BE2C (cell line): ENCODE measurements around the gene CRLF3.
"Not testable (repeated sequence)": the region's sequence is repeated elsewhere in the genome, so short reads cannot be mapped to it uniquely, and the experiment has no call there.

ENCODE experiments used
- DNase-seq: peaks from one replicate; pipeline ENCODE4 v3.0.0-alpha.2; 2020
- H3K27me3 ChIP-seq: fragments of 250-450 bp; sonication (Bioruptor Pico); 2 replicates; pipeline ENCODE4 v1.5.1; 2020; ENCODE audit warnings: mild to moderate bottlenecking
- H3K36me3 ChIP-seq: fragments of 250-450 bp; sonication (Bioruptor Pico); 2 replicates; pipeline ENCODE4 v1.5.1; 2020; ENCODE audit warnings: mild to moderate bottlenecking
- H3K4me1 ChIP-seq: fragments of 250-450 bp; sonication (Bioruptor Pico); 2 replicates; pipeline ENCODE4 v1.5.1; 2020
- H3K4me3 ChIP-seq: 2 replicates; pipeline ENCODE4 v1.5.1; 2011; ENCODE audit warnings: low read depth, low read length
- H3K9me3 ChIP-seq: fragments of 250-450 bp; sonication (Bioruptor Pico); 2 replicates; pipeline ENCODE4 v1.5.1; 2020
- CTCF ChIP-seq: IDR thresholded peaks from 2 replicates; pipeline ENCODE4 v1.5.1; 2012; ENCODE audit warnings: mild to moderate bottlenecking, low read depth, low read length

Gene CRLF3

DNA sequence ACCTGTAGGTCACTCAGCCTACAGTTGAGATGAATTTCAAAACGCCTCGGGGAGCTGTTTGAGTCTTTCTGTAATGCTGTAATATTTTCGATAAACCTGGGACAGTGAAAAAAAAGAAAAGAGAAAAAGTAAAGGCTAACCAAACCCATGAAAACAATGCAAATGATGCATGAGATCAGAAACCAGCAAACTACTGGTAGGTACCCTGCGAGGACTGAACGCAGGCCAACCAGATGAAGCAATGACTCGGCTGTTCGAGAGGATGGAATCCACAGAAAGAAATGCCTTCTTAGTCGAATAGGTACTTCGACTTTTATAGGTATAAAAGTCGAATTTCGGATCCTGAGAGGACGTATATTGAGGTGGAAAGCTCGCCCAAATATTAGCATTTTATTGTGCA, 6.8 kb upstream of the CRLF3 start:
- Histone ChIP-seq H3K4me3 (peak overlapping the region; percentile 87), H3K27me3 (no peaks in the 10 kb centered on the region), H3K4me1 (no peaks in the 10 kb centered on the region), H3K36me3 (no peaks in the 10 kb centered on the region; the same call in 1 of the 2 replicates), H3K9me3 (no peaks in the 10 kb centered on the region)
- no peak for TF ChIP-seq CTCF
- DNase-seq, result no peak

DNA sequence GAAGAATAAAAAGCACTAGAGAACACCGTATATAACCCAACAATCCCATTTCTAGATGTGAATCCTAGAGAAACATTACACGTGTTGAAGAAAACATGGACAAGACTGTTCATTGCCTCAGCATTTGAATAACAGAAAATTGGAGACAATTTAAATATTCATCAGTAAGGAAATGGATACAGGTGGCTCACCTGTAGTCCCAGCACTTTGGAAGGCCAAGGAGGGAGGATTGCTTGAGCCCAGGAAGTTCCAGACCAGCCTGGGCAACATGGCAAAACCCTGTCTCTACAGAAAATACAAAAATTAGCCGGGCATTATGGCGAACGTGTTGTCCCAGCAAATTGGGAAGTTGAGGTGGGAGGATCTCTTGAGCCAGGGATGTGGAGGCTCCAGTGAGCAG, 4.5 kb upstream of the CRLF3 start:
- no peak overlapping the region for H3K4me3 ChIP-seq
- no peaks in the 10 kb centered on the region for H3K27me3 ChIP-seq

DNA sequence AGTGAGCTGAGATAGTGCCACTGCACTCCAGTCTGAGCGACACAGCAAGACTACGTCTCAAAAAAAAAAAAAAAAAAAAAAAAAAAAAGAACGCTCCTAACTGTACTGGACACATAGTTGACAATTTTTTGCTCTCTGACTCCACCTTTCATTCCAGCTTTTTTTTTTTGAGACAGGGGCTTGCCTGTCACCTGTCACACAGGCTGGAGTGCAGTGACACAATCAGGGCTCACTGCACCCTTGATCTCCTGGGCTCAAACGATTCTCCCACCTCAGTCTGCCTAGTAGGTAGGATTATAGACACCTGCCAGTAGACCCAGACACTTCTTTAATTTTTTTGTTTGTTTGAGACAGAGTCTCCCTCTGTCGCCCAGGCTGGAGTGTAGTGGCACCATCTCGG, 2.6 kb upstream of the CRLF3 start:
- Histone ChIP-seq H3K4me1 (no peaks in the 10 kb centered on the region; the same call in 1 of the 2 replicates), H3K9me3 (no peaks in the 10 kb centered on the region), H3K27me3 (no peaks in the 10 kb centered on the region), H3K36me3 (no peaks in the 10 kb centered on the region), H3K4me3 (no peak overlapping the region)
- TF ChIP-seq CTCF, result no peak
- DNase-seq, result no peak

More for the DNA sequence above, 4.5 kb upstream of the CRLF3 start:
- Histone ChIP-seq H3K4me1 (no peaks in the 10 kb centered on the region; the same call in 1 of the 2 replicates), H3K36me3 (no peaks in the 10 kb centered on the region), H3K9me3 (no peaks in the 10 kb centered on the region)
- no peak for TF ChIP-seq CTCF
- DNase-seq, result no peak

- no peak for TF ChIP-seq CTCF
- H3K4me3 ChIP-seq, result peak overlapping the region; percentile 78
- H3K9me3 ChIP-seq, result no peaks in the 10 kb centered on the region
- H3K4me1 ChIP-seq, result no peaks in the 10 kb centered on the region; the same call in 1 of the 2 replicates
- no peaks in the 10 kb centered on the region for H3K27me3 ChIP-seq
- peak; percentile 5 for DNase-seq
- H3K36me3 ChIP-seq, result no peaks in the 10 kb centered on the region
Observed at GRCh38 chr17:30824002-30824355, 513 bp downstream of the CRLF3 start.

DNA sequence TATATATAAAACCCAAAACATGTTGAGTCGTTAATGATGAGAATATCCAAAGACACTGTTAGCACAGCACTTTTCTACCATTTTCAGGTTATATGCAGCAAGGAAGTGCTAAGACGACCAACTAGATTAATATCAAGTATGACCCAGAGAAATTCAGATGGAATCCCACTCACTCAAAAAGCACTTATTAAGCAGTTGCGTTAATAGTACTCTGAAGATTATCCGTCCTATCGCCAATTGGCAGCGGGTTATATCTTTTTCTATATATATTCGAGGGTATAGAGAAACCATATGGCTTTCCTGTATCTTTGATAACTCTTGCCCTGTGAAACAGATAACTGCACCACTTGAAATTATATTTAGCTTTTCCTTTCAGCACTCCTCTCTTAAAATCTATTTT, 1.1 kb downstream of the CRLF3 start:
- TF ChIP-seq CTCF, result no peak
- no peaks in the 10 kb centered on the region for H3K9me3 ChIP-seq
- H3K36me3 ChIP-seq, result no peaks in the 10 kb centered on the region
- H3K4me1 ChIP-seq, result no peaks in the 10 kb centered on the region; the same call in 1 of the 2 replicates
- H3K27me3 ChIP-seq, result no peaks in the 10 kb centered on the region
- peak overlapping the region; percentile 78 for H3K4me3 ChIP-seq
- DNase-seq, result no peak

DNA sequence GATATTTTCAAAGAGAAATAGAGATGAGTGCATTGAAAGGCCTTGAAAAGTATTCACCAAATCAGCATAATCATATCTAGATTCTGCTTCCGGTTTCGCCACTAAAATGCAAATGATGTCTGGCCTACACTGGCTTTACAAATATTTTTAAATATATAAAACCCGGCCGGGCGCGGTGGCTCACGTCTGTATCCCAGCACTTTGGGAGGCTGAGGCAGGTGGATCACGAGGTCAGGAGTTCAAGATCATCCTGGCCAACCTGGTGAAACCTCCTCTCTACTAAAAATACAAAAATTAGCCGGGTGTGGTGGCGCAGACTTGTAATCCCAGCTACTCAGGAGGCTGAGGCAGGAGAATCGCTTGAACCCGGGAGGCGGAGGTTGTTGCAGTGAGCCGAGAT, 1.6 kb downstream of the CRLF3 start:
- not testable (repeated sequence) for DNase-seq, H3K27me3 ChIP-seq, H3K4me3 ChIP-seq, H3K4me1 ChIP-seq, H3K36me3 ChIP-seq, H3K9me3 ChIP-seq
